Measurements from ENCODE around the gene FRAT1.

DNA sequence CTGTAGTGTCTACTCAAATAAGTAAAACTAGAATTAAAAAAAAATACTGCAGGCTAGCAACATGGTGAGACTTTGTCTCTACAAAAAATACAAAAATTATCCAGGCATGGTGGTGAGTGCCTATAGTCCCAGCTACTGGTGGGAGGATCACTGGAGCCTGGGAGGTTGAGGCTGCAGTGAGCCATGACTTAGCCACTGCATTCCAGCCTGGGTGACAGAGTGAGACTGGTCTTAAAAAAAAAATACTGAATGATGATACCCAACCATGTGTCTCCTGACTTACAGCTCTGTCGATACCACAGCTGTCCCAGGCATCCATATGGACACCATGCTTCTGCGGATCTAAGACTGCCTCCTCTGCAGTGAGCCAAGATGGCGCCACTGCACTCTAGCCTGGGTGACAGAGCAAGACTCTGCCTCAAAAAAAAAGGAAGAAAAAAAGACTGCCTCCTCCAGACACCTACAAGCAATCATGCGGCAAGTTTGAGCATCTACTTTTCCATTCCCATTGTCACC lies 7.9 kb upstream of the FRAT1 start:
- no peak for TF ChIP-seq POLR2A (IDR thresholded peaks at IDR 0.05)
- TF ChIP-seq, protein P1, sequence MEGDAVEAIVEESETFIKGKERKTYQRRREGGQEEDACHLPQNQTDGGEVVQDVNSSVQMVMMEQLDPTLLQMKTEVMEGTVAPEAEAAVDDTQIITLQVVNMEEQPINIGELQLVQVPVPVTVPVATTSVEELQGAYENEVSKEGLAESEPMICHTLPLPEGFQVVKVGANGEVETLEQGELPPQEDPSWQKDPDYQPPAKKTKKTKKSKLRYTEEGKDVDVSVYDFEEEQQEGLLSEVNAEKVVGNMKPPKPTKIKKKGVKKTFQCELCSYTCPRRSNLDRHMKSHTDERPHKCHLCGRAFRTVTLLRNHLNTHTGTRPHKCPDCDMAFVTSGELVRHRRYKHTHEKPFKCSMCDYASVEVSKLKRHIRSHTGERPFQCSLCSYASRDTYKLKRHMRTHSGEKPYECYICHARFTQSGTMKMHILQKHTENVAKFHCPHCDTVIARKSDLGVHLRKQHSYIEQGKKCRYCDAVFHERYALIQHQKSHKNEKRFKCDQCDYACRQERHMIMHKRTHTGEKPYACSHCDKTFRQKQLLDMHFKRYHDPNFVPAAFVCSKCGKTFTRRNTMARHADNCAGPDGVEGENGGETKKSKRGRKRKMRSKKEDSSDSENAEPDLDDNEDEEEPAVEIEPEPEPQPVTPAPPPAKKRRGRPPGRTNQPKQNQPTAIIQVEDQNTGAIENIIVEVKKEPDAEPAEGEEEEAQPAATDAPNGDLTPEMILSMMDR (IDR thresholded peaks at IDR 0.05), result no peak

Measured in body of pancreas (tissue), 4 donors.